ENCODE data around the gene SCRN1.
"Not testable (repeated sequence)": the region's sequence is repeated elsewhere in the genome, so short reads cannot be mapped to it uniquely, and the experiment has no call there.

The SCRN1 gene

DNA sequence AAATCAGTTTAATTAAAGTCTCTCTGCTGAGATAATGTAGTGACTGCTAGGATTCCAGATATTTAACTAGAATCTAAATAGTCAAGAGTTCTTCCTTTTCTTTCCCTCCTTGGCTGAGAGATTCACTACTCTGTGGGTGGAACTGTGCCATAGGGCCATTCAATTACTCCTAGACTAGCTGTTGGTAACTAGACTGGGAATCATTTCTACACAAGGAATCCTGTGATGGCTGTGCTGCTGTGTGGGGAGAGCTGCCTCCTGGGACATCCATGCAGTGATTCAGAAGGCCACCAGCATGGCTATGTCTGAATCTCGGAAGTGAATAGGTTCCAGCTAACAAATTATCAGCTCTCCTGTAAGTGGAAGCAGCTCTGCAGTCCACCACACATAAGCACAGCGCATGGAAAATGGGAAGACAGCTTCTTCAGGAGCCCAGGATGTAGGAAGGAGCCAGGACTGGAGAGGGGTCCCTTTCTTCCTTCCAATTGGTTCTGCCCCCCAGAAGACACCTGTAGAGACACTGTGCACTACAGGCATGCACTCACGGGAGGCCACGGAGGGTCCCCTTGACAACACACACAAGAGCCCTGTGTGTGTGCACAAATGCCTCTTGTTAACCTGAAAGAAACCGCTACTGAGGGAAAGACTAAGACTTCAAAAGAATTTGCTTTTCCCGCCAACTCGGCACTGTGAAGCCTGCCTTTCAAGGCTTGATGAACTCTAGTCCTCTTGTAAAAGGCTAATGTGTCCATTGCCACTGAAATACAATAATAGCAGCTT, 66.5 kb downstream of the SCRN1 start:
- DNase-seq = no peak

DNA sequence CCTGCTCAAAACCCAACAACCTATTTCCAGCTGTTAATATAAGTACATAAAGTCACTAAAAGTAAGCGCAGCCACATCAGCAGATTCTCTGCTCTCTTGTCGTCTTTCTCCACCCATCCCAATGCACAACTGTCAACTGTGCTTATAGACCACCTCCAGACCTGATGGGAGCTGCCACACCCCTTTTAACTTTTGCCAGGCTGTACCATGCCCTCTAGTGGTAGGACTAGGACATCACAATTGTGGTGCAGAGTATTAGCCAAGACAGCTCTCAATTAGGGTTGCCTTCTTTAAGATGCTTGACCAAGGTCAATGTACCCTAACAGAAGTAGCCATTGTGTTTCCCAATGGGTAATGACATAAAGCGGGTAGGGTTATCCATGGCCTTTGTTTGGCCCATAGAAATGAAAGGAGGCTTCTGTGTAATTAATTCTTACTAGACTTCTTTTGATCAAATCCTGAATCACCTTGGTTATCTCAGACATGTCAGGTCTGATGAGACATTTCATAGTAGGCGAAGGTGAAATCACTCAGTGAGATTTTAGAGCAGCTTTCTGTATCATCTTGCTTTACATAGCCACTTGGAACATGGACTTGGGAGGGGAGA, 68.1 kb downstream of the SCRN1 start:
- peak; percentile 21 for DNase-seq

DNA sequence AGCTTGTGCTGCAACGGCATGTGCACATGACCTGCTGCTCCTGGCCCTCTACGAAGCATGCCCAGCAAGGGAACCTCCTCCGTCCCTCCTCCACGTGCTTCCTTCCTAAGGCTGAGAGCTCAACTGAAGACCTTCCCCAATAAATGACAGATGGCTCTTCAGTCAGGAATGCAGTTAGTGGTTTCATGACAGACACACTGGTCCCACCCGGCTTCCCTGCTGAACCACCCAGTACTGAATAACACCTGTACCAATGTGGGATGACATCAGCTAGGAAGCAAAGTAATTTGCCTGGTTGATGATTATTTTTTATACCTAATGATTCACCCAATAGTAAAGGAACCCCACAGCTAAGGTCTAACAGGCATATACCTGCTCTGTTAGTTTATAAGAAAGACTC, 69.1 kb downstream of the SCRN1 start:
- DNase-seq = no peak

DNA sequence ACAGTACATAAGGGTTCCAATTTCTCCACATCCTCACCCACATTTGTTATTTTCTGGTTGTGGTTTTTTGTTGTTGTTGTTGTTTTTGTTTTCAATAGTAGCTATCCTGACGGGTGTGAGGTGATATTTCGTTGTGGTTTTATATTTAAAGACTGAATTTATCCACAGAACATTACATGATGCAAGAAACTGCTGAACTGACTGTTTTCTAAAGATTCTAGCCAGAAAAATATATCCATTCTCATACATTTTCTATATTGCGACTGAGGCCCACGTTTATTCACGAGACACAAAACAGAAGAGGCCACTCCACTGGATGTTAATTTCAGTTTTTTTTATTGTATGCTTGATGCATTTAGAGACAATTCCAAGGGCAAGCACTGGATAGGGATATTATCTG, 69.8 kb downstream of the SCRN1 start:
- no peak for DNase-seq

DNA sequence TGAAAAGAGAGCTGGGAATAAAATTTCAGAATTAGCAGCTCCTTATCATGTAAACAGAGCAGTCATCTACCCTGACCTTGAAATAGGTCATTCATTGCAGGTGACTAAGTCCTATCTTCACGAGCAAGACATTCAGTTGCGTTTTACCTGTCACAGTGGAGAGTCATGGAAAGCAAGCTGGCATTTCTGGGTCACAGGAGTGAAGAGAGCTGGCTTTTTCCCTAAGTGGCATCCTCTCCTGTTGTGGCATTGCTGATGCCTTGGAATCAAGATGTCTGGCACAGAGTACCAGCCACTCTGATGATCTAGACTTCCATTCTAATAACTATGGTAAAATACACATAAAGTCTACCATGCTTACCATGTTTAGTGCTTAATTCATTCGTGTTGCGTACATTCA, 70.8 kb downstream of the SCRN1 start:
- DNase-seq = no peak

DNA sequence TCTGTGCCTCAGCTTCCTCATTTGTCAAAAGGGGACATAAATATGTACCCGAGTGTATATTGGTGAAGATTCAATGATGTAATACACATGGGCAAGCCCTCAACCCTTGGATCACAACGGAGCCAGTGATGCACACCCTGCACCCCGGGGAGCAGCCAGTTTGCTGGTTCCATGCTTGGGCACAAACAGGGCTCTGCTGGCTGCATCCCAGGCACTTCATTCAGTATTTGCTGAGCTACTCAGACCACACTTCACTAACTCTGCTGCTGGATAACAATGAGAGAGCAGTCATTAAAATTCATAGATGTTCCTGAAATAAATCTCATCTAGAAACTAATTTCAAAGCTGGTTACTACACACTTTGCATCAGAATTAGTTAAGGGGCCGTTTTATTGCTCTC, 72.0 kb downstream of the SCRN1 start:
- DNase-seq = peak; percentile 32

DNA sequence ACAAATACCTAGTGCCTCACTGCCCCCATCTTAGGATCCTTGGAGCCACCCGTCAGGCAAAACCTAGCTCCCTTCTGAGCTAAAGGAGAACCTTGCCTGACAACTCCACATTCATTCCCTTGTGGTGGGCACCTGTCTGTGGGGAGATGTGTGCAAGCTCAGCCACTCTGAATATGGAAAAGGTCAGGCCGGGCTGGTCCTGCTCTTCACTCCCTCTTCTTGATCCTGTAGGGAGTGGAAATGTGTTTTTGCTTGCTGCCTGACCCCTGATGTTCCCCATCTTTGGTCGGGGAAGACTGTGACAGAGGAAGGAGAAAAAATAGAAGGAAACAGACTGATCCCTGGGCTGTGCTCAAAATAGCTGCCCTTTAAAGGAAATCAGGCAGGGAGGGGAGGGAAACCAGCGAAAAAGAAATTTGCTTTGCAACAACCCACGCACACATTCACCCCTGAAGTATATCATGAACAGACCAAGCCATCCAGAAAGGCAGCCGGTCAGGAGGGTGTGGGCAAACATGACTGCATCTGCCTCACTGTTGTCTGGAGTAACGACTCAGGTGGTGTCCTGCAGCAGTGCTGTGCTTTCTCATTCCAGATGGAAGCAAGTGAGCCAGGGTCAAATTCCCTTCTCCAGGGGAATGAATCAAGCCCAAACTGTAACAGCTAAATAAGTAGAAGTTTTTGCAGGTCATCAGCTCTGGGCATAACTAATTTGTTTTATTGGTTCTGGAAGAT, 74.0 kb downstream of the SCRN1 start:
- no peak for DNase-seq

DNA sequence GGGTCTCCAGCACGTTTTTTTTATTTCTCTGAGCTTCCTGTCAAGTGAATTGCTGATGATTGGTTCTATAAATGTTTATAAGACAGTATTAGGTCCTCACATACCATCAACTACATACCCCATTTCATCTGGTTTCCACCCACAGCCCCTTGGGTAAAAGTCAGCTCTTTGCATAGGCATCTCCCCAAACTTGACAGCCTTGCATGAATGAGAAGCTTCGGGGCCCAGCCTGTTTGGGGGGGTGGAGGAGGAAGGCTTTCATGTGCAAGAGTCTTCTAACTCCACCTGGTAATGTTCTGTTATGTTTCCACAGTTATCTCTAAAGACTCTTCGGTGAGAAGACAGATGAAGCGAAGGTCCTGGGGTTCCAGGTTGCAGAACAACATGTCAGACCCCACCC, 75.4 kb downstream of the SCRN1 start:
- no peak for DNase-seq

DNA sequence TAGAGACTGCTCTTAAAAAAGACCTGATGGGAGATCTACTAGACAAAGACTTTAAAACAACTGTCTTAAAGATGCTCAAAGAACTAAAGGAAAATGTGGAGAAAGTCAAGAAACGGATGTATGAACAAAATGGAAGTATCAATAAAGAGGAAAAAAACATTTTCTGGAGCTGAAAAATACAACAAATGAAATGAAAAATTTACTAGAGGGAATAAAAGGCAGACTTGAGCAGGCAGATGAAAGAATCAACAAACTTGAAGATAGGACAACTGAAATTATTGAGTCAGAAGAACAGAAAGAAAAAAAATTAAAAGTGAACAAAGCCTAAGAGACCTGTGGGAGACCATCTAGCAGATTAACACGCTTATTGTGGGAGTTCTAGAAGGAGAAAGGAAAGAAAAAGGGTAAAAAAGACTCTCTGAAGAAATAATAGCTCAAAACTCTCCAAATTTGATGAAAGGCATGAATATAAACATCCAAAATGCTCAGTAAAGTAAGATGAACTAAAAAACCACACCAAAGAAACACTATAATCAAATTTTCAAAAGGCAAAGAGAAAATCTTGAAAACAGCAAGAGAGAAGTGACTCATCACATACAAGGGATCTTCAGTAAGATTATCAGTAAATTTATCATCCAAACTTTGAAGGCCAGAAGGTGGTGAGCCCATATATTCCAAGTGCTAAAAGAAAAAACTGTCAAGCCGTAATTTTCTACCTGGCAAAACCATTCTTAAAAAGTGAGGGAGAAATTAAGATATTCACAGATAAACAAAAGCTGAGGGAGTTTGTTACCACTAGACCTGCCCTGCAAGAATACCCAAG, 83.2 kb downstream of the SCRN1 start:
- DNase-seq = no peak

DNA sequence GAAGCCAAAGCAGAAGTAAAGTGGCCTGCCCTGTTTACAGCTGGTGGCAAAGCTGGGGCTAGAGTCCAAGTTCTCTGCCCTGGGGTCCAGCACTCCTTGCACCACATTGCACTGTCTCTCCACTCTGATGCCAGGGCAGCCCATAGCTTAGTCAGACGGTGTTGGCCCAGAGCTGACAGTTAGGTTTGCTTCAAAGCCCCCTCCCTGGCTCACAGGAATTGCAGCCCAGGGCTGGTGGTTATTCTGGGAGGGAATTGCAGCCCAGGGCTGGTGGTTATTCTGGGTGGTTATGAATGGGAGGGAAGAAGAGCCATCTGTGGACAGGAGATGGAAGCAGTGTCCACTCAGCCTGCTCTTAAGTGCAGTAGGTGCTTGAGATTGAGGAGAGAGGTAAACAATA, 88.9 kb downstream of the SCRN1 start:
- DNase-seq = no peak

DNA sequence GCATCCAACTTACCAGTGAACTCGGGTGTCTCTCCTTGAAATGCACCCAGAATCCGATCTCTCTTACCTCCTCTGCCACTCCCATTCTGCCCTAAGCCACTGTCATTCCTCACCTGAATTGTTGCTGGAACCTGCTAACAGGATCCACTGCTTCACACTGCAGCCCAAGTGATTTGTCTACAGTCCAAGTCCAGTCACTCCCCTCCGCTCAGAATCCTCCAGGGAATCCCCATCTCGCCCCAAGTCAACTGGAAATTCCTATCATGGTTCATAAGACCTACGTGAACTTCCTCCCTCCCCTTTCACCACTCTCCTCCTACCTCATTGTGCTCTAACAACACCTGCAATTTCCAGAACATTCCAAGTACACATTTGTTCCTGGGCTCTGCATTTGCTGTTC, 91.3 kb downstream of the SCRN1 start:
- no peak for DNase-seq

DNA sequence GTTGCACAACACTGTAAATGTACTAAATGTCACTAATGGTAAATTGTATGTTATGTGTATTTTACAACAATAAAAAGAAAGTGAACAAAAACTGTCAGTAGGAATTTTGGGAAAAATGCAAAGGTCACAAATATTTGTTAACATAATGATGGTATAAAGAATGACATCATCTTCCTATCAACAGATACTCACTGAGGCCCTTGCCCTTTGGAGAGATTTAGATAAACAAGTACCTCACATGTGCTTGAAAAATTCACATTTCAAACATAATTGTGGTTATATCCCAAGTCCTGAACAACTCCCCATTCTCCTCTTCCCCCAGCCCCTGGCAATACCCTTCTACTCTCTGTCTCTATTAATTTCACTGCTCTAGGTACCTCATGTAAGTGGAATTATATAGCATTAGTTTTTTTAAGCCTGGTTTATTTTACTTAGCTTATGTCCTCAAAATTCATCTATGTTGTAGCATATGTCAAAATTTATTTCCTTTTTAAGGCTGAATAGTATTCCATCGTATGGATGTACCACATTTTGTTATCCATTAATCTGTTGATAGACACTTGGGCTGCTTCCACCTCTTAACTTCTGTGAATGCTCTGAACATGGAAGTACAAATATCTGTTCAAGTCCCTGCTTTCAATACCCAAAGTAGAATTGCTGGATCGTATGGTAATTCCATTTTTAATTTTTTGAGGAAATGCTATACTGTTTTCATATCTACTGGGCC, 92.8 kb downstream of the SCRN1 start:
- DNase-seq = no peak

DNA sequence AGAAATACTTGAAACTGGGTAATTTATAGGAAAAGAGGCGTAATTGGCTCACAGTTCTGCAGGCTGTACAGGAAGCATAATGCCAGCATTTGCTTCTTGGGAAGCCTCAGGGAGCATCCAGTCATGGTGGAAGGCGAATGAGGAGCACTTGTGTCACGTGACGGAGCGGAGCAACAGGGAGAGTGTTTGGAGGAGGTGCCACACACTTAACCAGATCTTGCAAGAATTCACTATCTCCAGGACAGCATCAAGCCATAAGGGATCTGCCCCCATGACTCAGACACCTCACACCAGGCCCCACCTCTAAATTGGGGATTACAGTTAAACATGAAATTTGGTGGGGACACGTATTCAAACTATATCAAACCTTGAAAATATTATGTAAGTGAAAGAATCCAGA, 94.0 kb downstream of the SCRN1 start:
- no peak for DNase-seq

DNA sequence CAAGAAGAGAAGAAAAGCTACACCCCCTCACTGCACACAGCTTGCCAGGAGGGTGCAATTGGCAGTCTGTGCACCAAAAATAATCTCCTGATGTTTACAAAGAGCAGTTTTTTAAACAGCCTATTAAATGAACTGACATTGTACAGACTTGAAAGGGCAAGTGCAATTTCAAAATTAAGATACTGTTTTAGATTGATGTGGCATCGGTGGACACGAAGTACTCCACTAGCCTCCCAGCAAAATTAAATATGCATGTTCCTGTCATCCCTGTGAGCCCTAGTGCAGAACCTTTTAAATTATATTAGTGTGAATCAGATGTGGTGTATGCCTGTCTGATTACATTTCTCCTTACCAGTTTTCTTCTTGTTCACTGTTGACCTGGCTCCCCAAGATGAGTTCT, 95.3 kb downstream of the SCRN1 start:
- no peak for DNase-seq

DNA sequence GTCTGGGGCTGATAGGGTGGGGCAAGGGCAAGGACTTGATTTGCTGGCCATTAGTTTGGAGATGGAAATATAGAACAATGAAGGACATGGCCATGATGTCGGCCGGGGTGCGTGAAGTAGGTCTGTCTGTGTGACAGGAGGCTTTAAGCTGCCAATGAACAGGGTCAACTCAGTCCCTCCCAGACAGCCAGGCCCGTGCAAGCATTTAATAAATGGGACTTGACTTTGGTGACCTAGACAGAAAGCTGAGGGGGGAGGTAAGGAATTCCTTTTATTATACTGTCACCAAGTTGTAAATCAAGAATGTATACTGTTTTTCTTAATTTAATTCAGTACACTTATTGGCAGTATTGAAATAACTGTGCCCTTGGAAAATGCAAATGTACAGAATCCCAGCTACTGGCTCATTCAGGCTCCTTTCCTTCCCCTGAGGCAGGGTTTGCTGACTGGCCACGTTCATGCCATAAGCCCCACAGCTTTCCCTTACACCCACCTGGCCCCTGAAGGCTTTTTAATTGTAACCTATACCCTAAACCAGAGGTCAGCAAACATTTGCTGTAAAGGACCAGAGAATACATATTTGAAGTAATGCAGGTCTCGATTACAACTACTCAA, 96.1 kb downstream of the SCRN1 start:
- no peak for DNase-seq

DNA sequence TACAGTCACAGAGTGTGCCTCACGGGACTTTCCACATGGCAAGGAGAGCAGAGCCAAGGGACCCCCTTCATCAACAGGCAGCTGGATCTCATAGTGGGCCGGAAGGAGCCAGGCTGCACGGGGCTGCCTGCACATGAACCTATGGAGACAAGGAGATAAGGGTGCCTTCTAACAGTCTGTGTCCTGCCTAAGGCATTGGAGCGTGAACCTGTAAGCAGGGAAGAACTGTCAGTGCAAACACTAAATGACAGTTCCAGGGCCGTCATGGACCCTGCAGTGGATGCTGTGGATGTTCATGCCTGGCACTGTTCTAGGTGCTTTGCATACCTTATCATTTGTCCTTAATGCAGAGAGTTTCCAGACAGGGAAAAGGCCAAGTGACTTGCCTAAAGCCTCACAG, 97.4 kb downstream of the SCRN1 start:
- no peak for DNase-seq

DNA sequence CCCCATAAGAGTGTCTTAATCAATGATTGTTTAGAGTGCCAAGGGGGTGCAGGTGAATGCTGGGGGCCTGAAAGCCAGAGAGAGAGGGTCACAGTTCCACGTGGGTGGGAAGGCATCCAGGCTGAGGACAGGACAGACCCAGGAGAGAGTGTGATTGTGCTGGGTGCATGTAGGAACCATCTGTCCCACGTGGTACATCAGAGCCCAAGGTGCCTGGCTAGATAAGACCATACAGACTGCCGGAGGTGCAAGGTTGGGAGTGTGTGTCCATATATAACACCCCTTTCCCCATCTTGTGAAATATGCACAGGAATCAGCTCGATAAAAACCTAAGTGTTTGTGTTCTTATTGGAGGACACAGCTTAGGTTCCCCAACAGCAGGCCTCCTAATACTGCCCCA, 97.8 kb downstream of the SCRN1 start:
- no peak for DNase-seq

DNA sequence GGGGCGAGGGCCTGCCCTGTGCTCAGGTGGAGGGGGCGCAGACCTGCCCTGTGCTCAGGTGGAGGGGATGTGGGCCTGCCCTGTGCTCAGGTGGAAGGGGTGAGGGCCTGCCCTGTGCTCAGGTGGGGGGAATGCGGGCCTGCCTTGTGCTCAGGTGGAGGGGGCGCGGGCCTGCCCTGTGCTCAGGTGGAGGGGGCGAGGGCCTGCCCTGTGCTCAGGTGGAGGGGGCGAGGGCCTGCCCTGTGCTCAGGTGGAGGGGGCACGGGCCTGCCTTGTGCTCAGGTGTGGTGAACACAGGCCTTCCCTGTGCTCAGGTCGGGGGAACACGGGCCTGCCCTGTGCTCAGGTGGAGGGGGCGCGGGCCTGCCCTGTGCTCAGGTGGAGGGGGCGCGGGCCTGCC, 98.8 kb downstream of the SCRN1 start:
- DNase-seq = not testable (repeated sequence)

DNA sequence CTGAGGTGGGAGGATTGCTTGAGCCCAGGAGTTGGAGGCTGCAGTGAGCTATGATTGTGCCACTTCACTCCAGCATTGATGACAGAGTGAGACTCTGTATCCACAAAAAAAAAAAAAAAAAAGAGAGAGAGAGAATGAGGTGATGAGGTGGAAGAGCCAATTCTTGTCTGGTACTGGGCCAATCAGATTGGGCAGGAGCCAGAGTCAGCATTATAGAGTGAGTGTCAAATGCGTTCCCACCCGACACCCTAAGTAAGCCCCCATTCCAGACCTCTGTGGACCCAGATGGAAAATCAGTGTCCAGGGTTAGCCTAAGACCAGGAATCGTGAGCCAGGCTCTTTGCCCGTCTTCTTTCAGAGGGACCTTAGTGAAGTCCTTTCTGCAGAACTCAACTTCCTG, 99.3 kb downstream of the SCRN1 start:
- DNase-seq = no peak

DNA sequence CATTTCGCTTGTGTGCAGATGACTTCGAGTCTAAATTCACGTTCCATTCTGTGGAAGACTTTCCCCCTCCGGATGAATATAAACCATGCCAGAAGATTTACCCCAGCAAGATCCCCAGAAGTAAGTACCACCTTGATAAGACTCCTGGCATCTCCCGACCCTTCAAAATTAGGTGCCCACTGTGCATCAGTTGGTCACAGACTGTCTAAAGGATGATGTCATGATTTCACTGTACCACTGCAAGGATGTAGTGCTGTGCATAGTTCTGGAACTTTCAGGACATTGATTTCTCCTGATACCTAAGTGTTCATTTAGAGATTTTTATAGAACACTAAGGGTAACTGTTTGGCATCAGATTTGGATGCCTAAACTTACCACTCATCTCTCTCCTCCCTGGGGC, 100.3 kb downstream of the SCRN1 start:
- no peak for DNase-seq

DNA sequence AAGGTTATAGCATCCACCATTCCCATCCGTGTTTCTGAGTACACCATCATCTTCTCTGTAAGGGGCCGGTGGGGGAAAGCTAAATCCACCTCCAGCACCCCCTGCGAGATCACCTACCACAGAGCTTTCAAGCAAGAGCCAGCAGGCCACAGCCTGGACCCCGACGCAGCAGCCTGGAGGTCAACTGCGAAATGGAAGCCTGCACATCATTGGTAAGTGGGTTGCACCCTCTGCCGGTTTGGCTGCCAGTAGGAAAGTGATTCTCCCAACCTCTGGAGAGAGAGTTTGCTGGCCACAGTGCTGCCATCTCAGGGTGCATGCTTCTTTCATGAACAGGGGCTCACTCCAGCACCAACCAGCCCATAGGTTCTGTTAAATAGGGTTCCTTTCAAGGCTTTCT, 101.6 kb downstream of the SCRN1 start:
- DNase-seq = no peak

DNA sequence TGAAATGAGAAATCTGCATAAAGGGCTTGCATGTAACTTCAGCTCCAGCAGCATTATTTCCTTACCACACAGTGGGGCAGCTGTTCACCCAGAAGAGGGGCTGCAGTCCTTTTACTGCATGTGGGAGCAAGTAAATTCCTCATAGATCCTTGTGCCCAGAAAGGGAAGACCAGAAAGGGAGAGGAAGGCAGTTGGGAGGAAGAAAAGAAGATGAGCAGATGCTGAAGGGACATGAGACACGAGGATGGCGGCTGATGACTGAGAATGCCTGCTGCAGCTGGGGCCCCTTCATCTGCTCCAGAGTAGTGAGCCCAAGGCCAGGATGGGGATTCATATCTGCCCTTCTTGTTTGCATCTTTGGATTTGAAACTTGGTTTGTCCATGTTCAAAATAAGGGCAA, 102.8 kb downstream of the SCRN1 start:
- no peak for DNase-seq
